ENCODE results near the gene PRR3.

DNA sequence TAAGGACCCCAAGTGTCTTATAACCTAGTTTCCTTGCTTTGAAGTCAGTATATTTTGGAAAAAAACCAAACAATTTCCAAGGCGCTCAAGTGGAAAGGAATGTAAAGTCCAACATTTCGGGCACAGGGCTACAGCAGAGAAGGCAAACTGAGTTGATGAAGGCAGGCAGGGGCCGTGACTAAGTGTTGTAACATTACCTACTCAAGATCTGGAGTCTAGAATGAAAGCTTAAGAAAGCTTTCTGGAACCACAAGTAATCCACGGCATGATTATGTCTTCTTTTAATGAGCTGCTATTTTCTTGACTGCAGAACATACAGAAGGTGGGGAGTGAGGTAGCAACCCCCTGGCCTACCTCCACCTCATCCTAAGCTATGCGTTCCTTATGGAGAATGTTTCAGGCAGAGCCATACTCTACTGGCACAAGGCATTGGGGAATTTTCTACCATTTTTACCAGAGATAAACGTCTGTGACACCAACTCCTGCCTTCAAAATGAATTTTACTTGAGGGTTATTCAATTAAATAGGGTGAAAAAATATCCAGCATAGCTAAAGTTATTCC lies 55.7 kb downstream of the PRR3 start:
- TF ChIP-seq GATA2 (IDR thresholded peaks at IDR 0.05; ENCODE audit: low read depth, low read length): no peak
- no peak for TF ChIP-seq GATA3 (IDR thresholded peaks at IDR 0.05; ENCODE audit: low read depth, low read length)
